ENCODE data around the gene CCDC85C. TPM values are rescaled to one million over a fixed set of nuclear protein-coding genes. Genes with fewer than 3 reads are reported as not detected.

CCDC85C gene
- polyA plus RNA-seq, 1 donor: 4.1 TPM

GRCh38 chr14:99628887-99629618, 25.0 kb upstream of the CCDC85C start:
- peak; percentile 71 for DNase-seq

GRCh38 chr14:99627510-99628381, 23.7 kb upstream of the CCDC85C start:
- DNase-seq: no peak

GRCh38 chr14:99627100-99627499, 23.1 kb upstream of the CCDC85C start:
- DNase-seq: no peak

- DNase-seq: no peak
Observed at GRCh38 chr14:99626041-99626648, 22.1 kb upstream of the CCDC85C start.

- DNase-seq: no peak
Observed at GRCh38 chr14:99625476-99625875, 21.5 kb upstream of the CCDC85C start.

- no peak for DNase-seq
Observed at GRCh38 chr14:99624971-99625370, 21.0 kb upstream of the CCDC85C start.

GRCh38 chr14:99624024-99624423, 20.0 kb upstream of the CCDC85C start:
- DNase-seq: no peak

- no peak for DNase-seq
Observed at GRCh38 chr14:99621948-99622347, 17.9 kb upstream of the CCDC85C start.

GRCh38 chr14:99619835-99620834, 16.1 kb upstream of the CCDC85C start:
- peak; percentile 44 for DNase-seq

GRCh38 chr14:99616832-99617800, 13.1 kb upstream of the CCDC85C start:
- DNase-seq: no peak

- DNase-seq: no peak
Observed at GRCh38 chr14:99615497-99616157, 11.6 kb upstream of the CCDC85C start.

GRCh38 chr14:99612738-99613330, 8.8 kb upstream of the CCDC85C start:
- no peak for DNase-seq

GRCh38 chr14:99612071-99612737, 8.2 kb upstream of the CCDC85C start:
- DNase-seq: no peak

- DNase-seq: no peak
Observed at GRCh38 chr14:99611646-99612045, 7.6 kb upstream of the CCDC85C start.

GRCh38 chr14:99609245-99610170, 5.5 kb upstream of the CCDC85C start:
- DNase-seq: no peak

- DNase-seq: no peak
Observed at GRCh38 chr14:99608591-99608990, 4.6 kb upstream of the CCDC85C start.

- no peak for DNase-seq
Observed at GRCh38 chr14:99606359-99606758, 2.4 kb upstream of the CCDC85C start.

Data from hindlimb muscle (tissue), 1 donor.